Keratinocyte (primary cell): Measurements from ENCODE around the gene TOM1L2.

ENCODE experiments used
- EZH2 ChIP-seq: IDR thresholded peaks from one replicate; pipeline ENCODE4 v1.6.1; 2012; ENCODE audit warnings: inconsistent platforms, mild to moderate bottlenecking, low read length, moderate library complexity
- TF ChIP-seq, protein P1 (sequence below), 3 experiments: IDR thresholded peaks in 1 of 3; conservative IDR thresholded peaks in 1 of 3; optimal IDR thresholded peaks in 1 of 3; 2 replicates in 2 of 3; 3 replicates in 1 of 3; pipeline versions ENCODE3 to v1.5.1; 2011; ENCODE audit warnings: low read length in 3 of 3, mild to moderate bottlenecking in 3 of 3, moderate library complexity in 2 of 3, control low read depth in 1 of 3, inconsistent platforms in 1 of 3; ENCODE audit not compliant: insufficient read depth in 2 of 3; ENCODE audit errors: extremely low read depth in 1 of 3

DNA sequence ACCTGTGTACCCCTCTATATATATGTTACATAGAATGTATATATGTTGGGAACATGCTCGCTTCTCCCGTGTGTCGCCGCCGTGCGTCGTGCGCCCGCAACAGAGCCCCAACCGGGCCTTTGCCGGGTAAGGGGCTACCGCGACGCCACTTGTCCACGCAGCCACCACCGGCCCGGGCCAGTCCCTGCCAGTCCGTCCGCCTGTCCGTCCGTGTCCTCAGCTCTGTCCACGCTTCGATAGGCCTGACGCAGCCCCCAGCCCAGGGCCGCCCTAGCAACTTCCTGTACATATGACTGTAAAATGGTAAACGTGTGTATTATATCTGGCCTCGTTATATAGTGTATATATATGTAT, 161.3 kb downstream of the TOM1L2 start:
- TF ChIP-seq, protein P1, sequence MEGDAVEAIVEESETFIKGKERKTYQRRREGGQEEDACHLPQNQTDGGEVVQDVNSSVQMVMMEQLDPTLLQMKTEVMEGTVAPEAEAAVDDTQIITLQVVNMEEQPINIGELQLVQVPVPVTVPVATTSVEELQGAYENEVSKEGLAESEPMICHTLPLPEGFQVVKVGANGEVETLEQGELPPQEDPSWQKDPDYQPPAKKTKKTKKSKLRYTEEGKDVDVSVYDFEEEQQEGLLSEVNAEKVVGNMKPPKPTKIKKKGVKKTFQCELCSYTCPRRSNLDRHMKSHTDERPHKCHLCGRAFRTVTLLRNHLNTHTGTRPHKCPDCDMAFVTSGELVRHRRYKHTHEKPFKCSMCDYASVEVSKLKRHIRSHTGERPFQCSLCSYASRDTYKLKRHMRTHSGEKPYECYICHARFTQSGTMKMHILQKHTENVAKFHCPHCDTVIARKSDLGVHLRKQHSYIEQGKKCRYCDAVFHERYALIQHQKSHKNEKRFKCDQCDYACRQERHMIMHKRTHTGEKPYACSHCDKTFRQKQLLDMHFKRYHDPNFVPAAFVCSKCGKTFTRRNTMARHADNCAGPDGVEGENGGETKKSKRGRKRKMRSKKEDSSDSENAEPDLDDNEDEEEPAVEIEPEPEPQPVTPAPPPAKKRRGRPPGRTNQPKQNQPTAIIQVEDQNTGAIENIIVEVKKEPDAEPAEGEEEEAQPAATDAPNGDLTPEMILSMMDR (optimal IDR thresholded peaks at IDR 0.05 in 1 of 3, IDR thresholded peaks at IDR 0.05 in 1 of 3, conservative IDR thresholded peaks at IDR 0.05 in 1 of 3; ENCODE audit: extremely low read depth in 1 of 3, insufficient read depth in 2 of 3, low read length in 3 of 3): no peak
- no peak for TF ChIP-seq EZH2
